Thoracic aorta (tissue), 2 donors: Measurements from ENCODE around the gene DEXI. TPM values are rescaled to one million over a fixed set of nuclear protein-coding genes. Genes with fewer than 3 reads are reported as not detected.

Experiments
- ATAC-seq: fragments of 150-250 bp; one replicate; pipeline ENCODE4 v1.8.0; 2017; ENCODE audit warnings: low read depth; ENCODE audit not compliant: insufficient number of reproducible peaks, low FRiP score
- DNase-seq: peaks from one replicate; pipeline ENCODE4 v3.0.0-alpha.2; 2020; ENCODE audit warnings: low spot score
- H3K27ac ChIP-seq, 2 donors: fragments of 200-600 bp; sonication (generic); 1 replicate in 1 of 2; 2 replicates in 1 of 2; pipeline ENCODE4 v1.5.1; 2016; ENCODE audit warnings: mild to moderate bottlenecking in 2 of 2, moderate library complexity in 2 of 2
- H3K27me3 ChIP-seq: fragments of 200-600 bp; sonication (generic); replicated peaks from 2 replicates; pipeline ENCODE4 v1.6.0; 2016; ENCODE audit warnings: mild to moderate bottlenecking; ENCODE audit not compliant: insufficient read depth
- H3K36me3 ChIP-seq: fragments of 200-600 bp; sonication (generic); one replicate; pipeline ENCODE4 v1.5.1; 2016
- H3K4me1 ChIP-seq, 2 donors: fragments of 200-600 bp; sonication (generic); 1 replicate in 1 of 2; 2 replicates in 1 of 2; pipeline versions ENCODE4 v1.5.1 to v1.6.0; 2016; ENCODE audit warnings: low read depth in 2 of 2, mild to moderate bottlenecking in 1 of 2; ENCODE audit not compliant: control insufficient read depth in 1 of 2
- H3K4me3 ChIP-seq: fragments of 200-600 bp; sonication (generic); 2 replicates; pipeline ENCODE4 v1.5.1; 2016; ENCODE audit warnings: mild to moderate bottlenecking
- H3K9me3 ChIP-seq: fragments of 200-600 bp; sonication (generic); 2 replicates; pipeline ENCODE4 v1.5.1; 2016
- total RNA-seq, 2 donors: library from RNA; depleted of rRNA; stranded (reverse); fragments of >200 nt; gene quantifications; one replicate each; pipeline versions ENCODE4 v1.1.0 to v1.2.3, GENCODE V29; 2016
- TF ChIP-seq, protein P1 (sequence below): fragments of 200-600 bp; sonication (generic); IDR thresholded peaks from one replicate; pipeline ENCODE4 v1.5.1; 2019; ENCODE audit warnings: antibody characterized with exemption

Gene DEXI
- total RNA-seq, 2 donors from 2014 or later = 120 to 157 TPM

DNA sequence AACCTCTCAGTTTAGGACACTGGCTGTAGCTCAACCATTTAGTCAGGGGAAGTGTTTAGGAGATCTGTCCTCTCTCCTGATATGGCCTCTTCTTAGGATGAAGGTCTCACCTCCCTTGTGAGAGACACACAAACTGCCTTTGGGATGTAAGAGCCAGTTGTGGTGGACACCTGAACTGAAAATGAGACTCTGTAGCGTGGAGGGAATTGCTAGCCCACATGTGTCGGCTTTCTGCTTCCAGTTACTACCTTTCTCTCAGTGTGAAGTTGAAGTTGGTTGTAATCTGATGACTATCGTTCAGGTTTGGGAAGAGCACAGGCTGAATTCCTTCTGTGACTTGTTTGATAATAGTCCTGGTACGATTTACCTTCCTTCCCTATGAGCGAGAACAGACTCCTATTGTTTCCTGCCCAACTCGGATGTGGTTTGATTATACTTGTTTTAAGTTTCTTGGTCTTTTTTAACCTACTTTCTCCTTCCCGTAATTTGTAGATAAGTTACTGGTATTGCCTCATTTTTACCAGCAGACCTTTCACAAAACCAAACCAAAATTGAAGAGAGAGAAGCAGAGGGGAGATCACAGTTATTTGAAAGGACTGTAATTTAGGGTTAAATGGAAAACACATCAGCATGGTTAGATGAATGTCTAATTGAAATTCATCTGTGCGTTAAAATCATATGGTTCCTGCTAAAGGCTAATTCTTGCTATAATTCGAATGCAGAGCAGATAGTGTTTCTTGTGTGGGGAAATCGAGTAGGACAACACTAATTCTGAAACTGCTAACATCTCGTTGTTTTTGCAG, 45.3 kb upstream of the DEXI start:
- TF ChIP-seq, protein P1, sequence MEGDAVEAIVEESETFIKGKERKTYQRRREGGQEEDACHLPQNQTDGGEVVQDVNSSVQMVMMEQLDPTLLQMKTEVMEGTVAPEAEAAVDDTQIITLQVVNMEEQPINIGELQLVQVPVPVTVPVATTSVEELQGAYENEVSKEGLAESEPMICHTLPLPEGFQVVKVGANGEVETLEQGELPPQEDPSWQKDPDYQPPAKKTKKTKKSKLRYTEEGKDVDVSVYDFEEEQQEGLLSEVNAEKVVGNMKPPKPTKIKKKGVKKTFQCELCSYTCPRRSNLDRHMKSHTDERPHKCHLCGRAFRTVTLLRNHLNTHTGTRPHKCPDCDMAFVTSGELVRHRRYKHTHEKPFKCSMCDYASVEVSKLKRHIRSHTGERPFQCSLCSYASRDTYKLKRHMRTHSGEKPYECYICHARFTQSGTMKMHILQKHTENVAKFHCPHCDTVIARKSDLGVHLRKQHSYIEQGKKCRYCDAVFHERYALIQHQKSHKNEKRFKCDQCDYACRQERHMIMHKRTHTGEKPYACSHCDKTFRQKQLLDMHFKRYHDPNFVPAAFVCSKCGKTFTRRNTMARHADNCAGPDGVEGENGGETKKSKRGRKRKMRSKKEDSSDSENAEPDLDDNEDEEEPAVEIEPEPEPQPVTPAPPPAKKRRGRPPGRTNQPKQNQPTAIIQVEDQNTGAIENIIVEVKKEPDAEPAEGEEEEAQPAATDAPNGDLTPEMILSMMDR = no peak
- no peaks in the 10 kb centered on the region for H3K27me3 ChIP-seq
- ATAC-seq (no peak), DNase-seq (no peak)
- no peaks in the 10 kb centered on the region for H3K9me3 ChIP-seq
- H3K27ac ChIP-seq = no peak overlapping the region
- H3K36me3 ChIP-seq = no peaks in the 10 kb centered on the region
- H3K4me1 ChIP-seq = peaks cover 0 to 7% of the 10 kb centered on the region in 2 donors
- H3K4me3 ChIP-seq = no peak overlapping the region

DNA sequence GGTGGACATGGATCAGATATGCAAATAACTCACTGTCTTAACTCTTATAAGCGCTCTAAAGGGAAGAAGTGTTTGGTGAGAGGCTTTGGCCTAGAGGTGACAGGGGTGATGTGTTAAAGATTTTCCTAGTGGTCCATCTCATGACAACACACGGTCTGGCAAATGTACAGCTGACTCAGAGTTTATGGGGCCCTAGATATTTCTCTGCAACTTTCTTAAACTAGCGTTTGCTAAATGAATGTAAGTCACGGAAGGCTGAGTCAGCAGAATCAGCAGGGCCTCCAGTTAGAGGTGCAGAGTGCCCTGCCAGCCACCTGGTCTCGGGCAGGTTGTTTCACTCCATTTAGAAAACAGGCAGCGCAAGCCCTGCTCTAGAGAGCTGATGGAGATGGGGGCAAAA, 42.2 kb upstream of the DEXI start:
- TF ChIP-seq, protein P1 = no peak
- no peak for ATAC-seq
- Histone ChIP-seq H3K36me3 (no peaks in the 10 kb centered on the region), H3K27ac (no peak overlapping the region), H3K27me3 (no peaks in the 10 kb centered on the region), H3K4me1 (peaks cover 5 to 9% of the 10 kb centered on the region in 2 donors), H3K9me3 (no peaks in the 10 kb centered on the region), H3K4me3 (no peak overlapping the region)
- no peak for DNase-seq

DNA sequence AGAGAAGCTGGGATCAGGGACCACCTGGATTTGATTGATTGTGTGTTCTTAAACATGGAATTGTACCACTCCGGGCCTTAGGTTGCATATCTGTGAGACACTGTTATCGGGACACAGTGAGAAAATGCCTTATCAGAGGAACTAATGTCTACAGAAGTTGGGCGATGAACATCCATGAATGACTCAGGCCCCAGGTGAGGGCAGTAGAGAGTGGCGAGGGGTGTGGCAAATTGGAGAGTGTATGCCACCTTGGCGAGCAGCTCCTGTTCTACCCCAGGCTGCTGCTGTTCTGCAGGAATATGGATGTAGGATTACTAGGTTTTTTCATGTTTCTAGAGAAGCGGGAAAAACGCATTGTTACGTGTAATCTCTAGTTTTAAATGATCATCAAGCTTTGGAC, 40.9 kb upstream of the DEXI start:
- TF ChIP-seq, protein P1 = no peak
- H3K9me3 ChIP-seq = no peaks in the 10 kb centered on the region
- ATAC-seq (no peak), DNase-seq (no peak)
- peaks cover 8 to 16% of the 10 kb centered on the region in 2 donors for H3K4me1 ChIP-seq
- no peaks in the 10 kb centered on the region for H3K27me3 ChIP-seq
- no peak overlapping the region for H3K4me3 ChIP-seq
- H3K36me3 ChIP-seq = no peaks in the 10 kb centered on the region
- no peak overlapping the region for H3K27ac ChIP-seq

DNA sequence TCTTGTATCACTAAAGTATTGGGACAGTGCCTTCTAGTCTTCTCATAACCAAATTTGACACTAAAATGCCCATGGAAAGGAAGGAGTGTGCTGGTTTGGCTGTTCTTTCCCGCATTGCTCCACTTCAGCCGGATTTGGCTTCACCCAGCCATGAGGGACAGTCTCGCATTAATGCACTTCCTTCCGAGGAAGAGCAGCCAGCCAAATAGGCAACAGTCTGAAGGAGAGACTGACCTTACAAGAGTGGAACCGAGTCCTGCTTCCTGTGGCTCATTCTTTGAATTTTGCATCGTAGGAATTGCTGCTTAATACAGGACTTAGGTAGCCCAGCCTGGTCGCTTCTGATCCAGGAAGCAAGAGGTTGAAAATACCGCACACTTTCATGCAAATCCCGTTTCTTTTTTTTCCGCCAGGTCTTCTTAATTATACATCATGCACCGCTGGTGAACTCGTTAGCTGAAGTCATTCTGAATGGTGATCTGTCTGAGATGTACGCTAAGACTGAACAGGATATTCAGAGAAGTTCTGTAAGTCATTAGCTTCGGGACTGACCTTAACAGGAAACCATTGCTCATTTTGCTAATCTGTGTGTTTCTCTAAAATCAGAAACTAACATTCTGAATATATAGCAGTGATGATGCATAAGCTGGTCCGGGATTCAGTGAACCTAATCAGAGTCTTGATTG, 40.3 kb upstream of the DEXI start:
- Histone ChIP-seq H3K4me1 (peaks cover 8 to 16% of the 10 kb centered on the region in 2 donors), H3K4me3 (no peak overlapping the region), H3K36me3 (no peaks in the 10 kb centered on the region), H3K9me3 (no peaks in the 10 kb centered on the region), H3K27me3 (no peaks in the 10 kb centered on the region), H3K27ac (no peak overlapping the region)
- TF ChIP-seq, protein P1 = no peak
- ATAC-seq = no peak
- no peak for DNase-seq

GRCh38 chr16:10981697-10982216, 39.5 kb upstream of the DEXI start:
- Histone ChIP-seq H3K27ac (no peak overlapping the region), H3K27me3 (no peaks in the 10 kb centered on the region), H3K4me3 (no peak overlapping the region), H3K36me3 (peaks cover 4% of the 10 kb centered on the region), H3K4me1 (peaks cover 8 to 16% of the 10 kb centered on the region in 2 donors), H3K9me3 (no peaks in the 10 kb centered on the region)
- DNase-seq (no peak), ATAC-seq (no peak)
- TF ChIP-seq, protein P1 = no peak
